Neural cell (in vitro differentiated cells): ENCODE data around the gene OTUB1. TPM values are rescaled to one million over a fixed set of nuclear protein-coding genes. Genes with fewer than 3 reads are reported as not detected.

Experiments used
- H2AFZ ChIP-seq: fragments of 200-600, 300-800 bp; sonication (generic), shearing (Covaris generic); 2 replicates; pipeline ENCODE4 v1.6.0; 2014; ENCODE audit warnings: low read depth, mild to moderate bottlenecking, antibody characterized with exemption, low read length, moderate library complexity
- H3F3A ChIP-seq: fragments of 200-600 bp; shearing (Covaris generic); 2 replicates; pipeline ENCODE4 v1.6.1; 2016; ENCODE audit warnings: mild to moderate bottlenecking, moderate library complexity, mixed read lengths, antibody characterized with exemption, low read length; ENCODE audit not compliant: insufficient read depth, poor library complexity, severe bottlenecking
- H3K27ac ChIP-seq: fragments of 200-600, 300-800 bp; sonication (generic), shearing (Covaris generic); 2 replicates; pipeline ENCODE4 v1.5.1; 2014; ENCODE audit warnings: mild to moderate bottlenecking, low read length, moderate library complexity
- H3K27me3 ChIP-seq: fragments of 300-800, 200-600 bp; sonication (generic), shearing (Covaris generic); 2 replicates; pipeline ENCODE4 v1.6.0; 2014; ENCODE audit warnings: mild to moderate bottlenecking, low read depth, low read length, moderate library complexity; ENCODE audit not compliant: insufficient read depth
- H3K36me3 ChIP-seq: fragments of 300-800, 200-600 bp; sonication (generic), shearing (Covaris generic); 2 replicates; pipeline ENCODE4 v1.5.1; 2014; ENCODE audit warnings: mild to moderate bottlenecking, antibody characterized with exemption, low read length, moderate library complexity; ENCODE audit not compliant: insufficient read depth
- H3K4me2 ChIP-seq: fragments of 300-800, 200-600 bp; sonication (generic), shearing (Covaris generic); 2 replicates; pipeline ENCODE4 v1.6.0; 2014; ENCODE audit warnings: mild to moderate bottlenecking, low read length
- H3K4me3 ChIP-seq: fragments of 300-800, 200-600 bp; sonication (generic), shearing (Covaris generic); 2 replicates; pipeline ENCODE4 v1.5.1; 2014; ENCODE audit warnings: mild to moderate bottlenecking, low read length, moderate library complexity
- H3K79me2 ChIP-seq: fragments of 200-600 bp; shearing (Covaris generic); replicated peaks from 2 replicates; pipeline ENCODE4 v1.6.0; 2014; ENCODE audit warnings: mild to moderate bottlenecking, low read length, moderate library complexity; ENCODE audit not compliant: insufficient read depth
- H3K9ac ChIP-seq: fragments of 300-800, 200-600 bp; sonication (generic), shearing (Covaris generic); 2 replicates; pipeline ENCODE4 v1.6.1; 2016; ENCODE audit warnings: mild to moderate bottlenecking, low read length, mixed read lengths
- H3K9me2 ChIP-seq: fragments of 200-600 bp; shearing (Covaris generic); 2 replicates; pipeline ENCODE4 v1.6.1; 2016; ENCODE audit warnings: mild to moderate bottlenecking, low read length, mixed read lengths; ENCODE audit not compliant: insufficient read depth
- H3K9me3 ChIP-seq: fragments of 200-600, 300-800 bp; sonication (generic), shearing (Covaris generic); 2 replicates; pipeline ENCODE4 v1.6.1; 2016; ENCODE audit warnings: mild to moderate bottlenecking, mixed run types, low read length, moderate library complexity, mixed read lengths
- H4K20me1 ChIP-seq: fragments of 200-600 bp; shearing (Covaris generic); 2 replicates; pipeline ENCODE4 v1.6.1; 2016; ENCODE audit warnings: mild to moderate bottlenecking, mixed run types; ENCODE audit not compliant: insufficient read depth
- EP300 ChIP-seq: fragments of 450-650 bp; conservative IDR thresholded peaks from 2 replicates; pipeline ENCODE4 v1.6.1; 2014; ENCODE audit warnings: antibody characterized with exemption, mild to moderate bottlenecking, moderate library complexity; ENCODE audit not compliant: poor library complexity, severe bottlenecking
- EZH2 ChIP-seq: fragments of 200-600, 300-800 bp; shearing (Covaris generic), sonication (generic); IDR thresholded peaks from 2 replicates; pipeline ENCODE4 v1.6.1; 2014; ENCODE audit warnings: antibody characterized with exemption, low read length, borderline replicate concordance, mild to moderate bottlenecking; ENCODE audit not compliant: insufficient read depth, poor library complexity, severe bottlenecking
- MXI1 ChIP-seq: fragments of 450-650 bp; conservative IDR thresholded peaks from 2 replicates; pipeline ENCODE4 v1.6.1; 2014; ENCODE audit warnings: antibody characterized with exemption, mild to moderate bottlenecking; ENCODE audit not compliant: poor library complexity, severe bottlenecking
- POLR2AphosphoS5 ChIP-seq: IDR thresholded peaks from 2 replicates; pipeline ENCODE4 v1.6.1; 2012
- RAD21 ChIP-seq: fragments of 450-650 bp; conservative IDR thresholded peaks from 2 replicates; pipeline ENCODE4 v1.6.1; 2014; ENCODE audit warnings: antibody characterized with exemption, mild to moderate bottlenecking, moderate library complexity
- SMC3 ChIP-seq: fragments of 450-650 bp; conservative IDR thresholded peaks from 2 replicates; pipeline ENCODE4 v1.6.1; 2014; ENCODE audit warnings: antibody characterized with exemption, mild to moderate bottlenecking, moderate library complexity; ENCODE audit not compliant: poor library complexity
- TAF1 ChIP-seq: IDR thresholded peaks from 2 replicates; pipeline ENCODE4 v1.6.1; 2012; ENCODE audit warnings: low read depth
- polyA plus RNA-seq: library from polyadenylated mRNA; depleted of rRNA; stranded (reverse); fragments of >200 nt; gene quantifications from 2 replicates; pipeline ENCODE4 v1.2.3, GENCODE V29; 2014
- TF ChIP-seq, protein P1 (sequence below): IDR thresholded peaks from 2 replicates; pipeline ENCODE4 v1.6.1; 2012; ENCODE audit warnings: borderline replicate concordance
- TF ChIP-seq, protein P2 (sequence below): fragments of 450-650 bp; IDR thresholded peaks from 2 replicates; pipeline ENCODE4 v1.5.1; 2014; ENCODE audit warnings: antibody characterized with exemption, mild to moderate bottlenecking, moderate library complexity; ENCODE audit not compliant: poor library complexity, severe bottlenecking

Gene OTUB1
- polyA plus RNA-seq, 1 donor from 2014 or later = 103 TPM

GRCh38 chr11:63978551-63979239 lies 7.5 kb upstream of the OTUB1 start:
- Histone ChIP-seq H3K27ac (no peak overlapping the region), H3K4me3 (no peak overlapping the region), H3K4me2 (no peak overlapping the region), H3K9me2 (no peaks in the 10 kb centered on the region), H3K27me3 (no peaks in the 10 kb centered on the region), H4K20me1 (no peaks in the 10 kb centered on the region), H3K9me3 (no peaks in the 10 kb centered on the region), H3K79me2 (peaks cover 26% of the 10 kb centered on the region), H3K9ac (no peak overlapping the region), H3K36me3 (no peaks in the 10 kb centered on the region), H2AFZ (no peak overlapping the region), H3F3A (no peaks in the 10 kb centered on the region)
- TF ChIP-seq, protein P1, sequence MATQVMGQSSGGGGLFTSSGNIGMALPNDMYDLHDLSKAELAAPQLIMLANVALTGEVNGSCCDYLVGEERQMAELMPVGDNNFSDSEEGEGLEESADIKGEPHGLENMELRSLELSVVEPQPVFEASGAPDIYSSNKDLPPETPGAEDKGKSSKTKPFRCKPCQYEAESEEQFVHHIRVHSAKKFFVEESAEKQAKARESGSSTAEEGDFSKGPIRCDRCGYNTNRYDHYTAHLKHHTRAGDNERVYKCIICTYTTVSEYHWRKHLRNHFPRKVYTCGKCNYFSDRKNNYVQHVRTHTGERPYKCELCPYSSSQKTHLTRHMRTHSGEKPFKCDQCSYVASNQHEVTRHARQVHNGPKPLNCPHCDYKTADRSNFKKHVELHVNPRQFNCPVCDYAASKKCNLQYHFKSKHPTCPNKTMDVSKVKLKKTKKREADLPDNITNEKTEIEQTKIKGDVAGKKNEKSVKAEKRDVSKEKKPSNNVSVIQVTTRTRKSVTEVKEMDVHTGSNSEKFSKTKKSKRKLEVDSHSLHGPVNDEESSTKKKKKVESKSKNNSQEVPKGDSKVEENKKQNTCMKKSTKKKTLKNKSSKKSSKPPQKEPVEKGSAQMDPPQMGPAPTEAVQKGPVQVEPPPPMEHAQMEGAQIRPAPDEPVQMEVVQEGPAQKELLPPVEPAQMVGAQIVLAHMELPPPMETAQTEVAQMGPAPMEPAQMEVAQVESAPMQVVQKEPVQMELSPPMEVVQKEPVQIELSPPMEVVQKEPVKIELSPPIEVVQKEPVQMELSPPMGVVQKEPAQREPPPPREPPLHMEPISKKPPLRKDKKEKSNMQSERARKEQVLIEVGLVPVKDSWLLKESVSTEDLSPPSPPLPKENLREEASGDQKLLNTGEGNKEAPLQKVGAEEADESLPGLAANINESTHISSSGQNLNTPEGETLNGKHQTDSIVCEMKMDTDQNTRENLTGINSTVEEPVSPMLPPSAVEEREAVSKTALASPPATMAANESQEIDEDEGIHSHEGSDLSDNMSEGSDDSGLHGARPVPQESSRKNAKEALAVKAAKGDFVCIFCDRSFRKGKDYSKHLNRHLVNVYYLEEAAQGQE = no peak
- TF ChIP-seq TAF1 (no peak), POLR2AphosphoS5 (no peak), EZH2 (no peak), RAD21 (no peak), EP300 (no peak)
- TF ChIP-seq, protein P2, sequence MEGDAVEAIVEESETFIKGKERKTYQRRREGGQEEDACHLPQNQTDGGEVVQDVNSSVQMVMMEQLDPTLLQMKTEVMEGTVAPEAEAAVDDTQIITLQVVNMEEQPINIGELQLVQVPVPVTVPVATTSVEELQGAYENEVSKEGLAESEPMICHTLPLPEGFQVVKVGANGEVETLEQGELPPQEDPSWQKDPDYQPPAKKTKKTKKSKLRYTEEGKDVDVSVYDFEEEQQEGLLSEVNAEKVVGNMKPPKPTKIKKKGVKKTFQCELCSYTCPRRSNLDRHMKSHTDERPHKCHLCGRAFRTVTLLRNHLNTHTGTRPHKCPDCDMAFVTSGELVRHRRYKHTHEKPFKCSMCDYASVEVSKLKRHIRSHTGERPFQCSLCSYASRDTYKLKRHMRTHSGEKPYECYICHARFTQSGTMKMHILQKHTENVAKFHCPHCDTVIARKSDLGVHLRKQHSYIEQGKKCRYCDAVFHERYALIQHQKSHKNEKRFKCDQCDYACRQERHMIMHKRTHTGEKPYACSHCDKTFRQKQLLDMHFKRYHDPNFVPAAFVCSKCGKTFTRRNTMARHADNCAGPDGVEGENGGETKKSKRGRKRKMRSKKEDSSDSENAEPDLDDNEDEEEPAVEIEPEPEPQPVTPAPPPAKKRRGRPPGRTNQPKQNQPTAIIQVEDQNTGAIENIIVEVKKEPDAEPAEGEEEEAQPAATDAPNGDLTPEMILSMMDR = no peak

DNA sequence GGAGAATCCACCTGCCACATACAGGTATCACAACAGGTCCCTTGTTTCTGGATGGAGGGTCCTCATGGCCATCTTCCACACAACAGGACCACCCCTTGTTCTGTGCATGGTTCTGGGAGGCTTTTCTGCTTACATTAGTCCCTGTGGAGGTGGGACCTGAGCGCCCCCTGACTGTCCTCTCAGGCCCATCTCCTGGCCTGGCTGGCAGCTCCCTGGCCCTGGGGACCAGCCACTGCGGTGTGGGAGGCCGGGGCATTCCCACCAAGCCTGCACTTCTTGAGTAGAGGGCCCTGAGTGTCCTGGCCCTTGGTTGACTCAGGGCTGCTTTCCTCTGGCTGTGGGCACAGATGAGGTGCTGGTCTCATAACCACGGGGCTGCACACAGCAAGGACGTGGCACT lies 6.8 kb upstream of the OTUB1 start:
- no peaks in the 10 kb centered on the region for H3F3A ChIP-seq
- H3K79me2 ChIP-seq = peaks cover 26% of the 10 kb centered on the region
- no peaks in the 10 kb centered on the region for H4K20me1 ChIP-seq
- H3K9ac ChIP-seq = no peak overlapping the region
- no peaks in the 10 kb centered on the region for H3K9me3 ChIP-seq
- TF ChIP-seq TAF1 = no peak
- TF ChIP-seq EZH2 = no peak
- TF ChIP-seq, protein P2 = no peak
- TF ChIP-seq RAD21 = no peak
- TF ChIP-seq SMC3 = no peak
- no peak for TF ChIP-seq EP300
- TF ChIP-seq, protein P1 = no peak
- TF ChIP-seq MXI1 = no peak
- no peak for TF ChIP-seq POLR2AphosphoS5
- H3K4me2 ChIP-seq = no peak overlapping the region
- H3K4me3 ChIP-seq = no peak overlapping the region
- no peaks in the 10 kb centered on the region for H3K27me3 ChIP-seq
- no peak overlapping the region for H2AFZ ChIP-seq
- no peaks in the 10 kb centered on the region for H3K9me2 ChIP-seq
- H3K36me3 ChIP-seq = no peaks in the 10 kb centered on the region
- no peak overlapping the region for H3K27ac ChIP-seq
